Esophagus muscularis mucosa (tissue), 4 donors: Measurements from ENCODE around the gene TEX2.

ENCODE experiments used
- CTCF ChIP-seq, 3 experiments: fragments of 200-600 bp in 2 of 3; fragments of 450-650 bp in 1 of 3; sonication (generic) in 2 of 3; IDR thresholded peaks; one replicate each; pipeline ENCODE4 v1.5.1; 2017 to 2019; ENCODE audit warnings: antibody characterized with exemption in 3 of 3, mild to moderate bottlenecking in 2 of 3, moderate library complexity in 1 of 3
- EP300 ChIP-seq: sonication (generic); formaldehyde crosslinking; IDR thresholded peaks from one replicate; pipeline ENCODE4 v1.6.1; 2017; ENCODE audit warnings: antibody characterized with exemption
- POLR2AphosphoS5 ChIP-seq, 2 donors: sonication (generic); formaldehyde crosslinking; IDR thresholded peaks; one replicate each; pipeline ENCODE4 v1.6.1; 2017; ENCODE audit warnings: antibody characterized with exemption in 2 of 2

GRCh38 chr17:64182325-64183012, 80.6 kb downstream of the TEX2 start:
- TF ChIP-seq CTCF (IDR thresholded peaks at IDR 0.05) (no peak), POLR2AphosphoS5 (IDR thresholded peaks at IDR 0.05) (no peak), EP300 (no peak)
